T-helper 2 cell treated with Interferon-gamma antibody and Interleukin-4, amounts not matched to agents 100 ng/mL and 5 ng/mL, for 36 hours (primary cell): ENCODE measurements around the gene PIGT. TPM values are rescaled to one million over a fixed set of nuclear protein-coding genes. Genes with fewer than 3 reads are reported as not detected.

Experiments
- intact Hi-C: fragments of 100-400 bp; cut with micrococcal nuclease; formaldehyde crosslinking; loops from one replicate; pipeline ENCODE4 v1.15.1; 2023
- total RNA-seq: library from RNA; stranded (reverse); gene quantifications from 2 replicates; pipeline ENCODE4 v1.2.3, GENCODE V29; 2022

PIGT gene
- total RNA-seq, 1 donor from 2014 or later: 72.5 TPM

DNA sequence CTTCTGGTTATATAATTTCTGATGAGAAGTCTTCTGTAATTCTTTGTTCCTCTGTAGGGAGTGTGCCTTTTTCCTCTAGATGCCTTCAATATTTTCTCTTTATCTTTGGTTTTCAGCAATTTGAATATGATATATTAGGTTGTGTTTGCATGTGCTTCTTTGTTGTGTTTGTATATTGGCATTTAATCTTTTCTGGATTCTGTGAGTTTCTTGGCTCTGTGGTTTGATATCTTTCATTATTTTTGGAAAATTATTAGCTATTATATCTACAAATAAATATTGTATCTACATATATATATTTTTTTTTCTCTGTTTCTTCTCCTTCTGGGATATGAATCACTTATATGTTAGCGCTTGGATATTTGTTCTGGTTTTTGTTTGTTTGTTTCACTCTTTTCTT, 16.9 kb upstream of the PIGT start:
- intact Hi-C loops: no loop called here

GRCh38 chr20:45400346-45401031, 15.5 kb upstream of the PIGT start:
- intact Hi-C loops: no loop called here

DNA sequence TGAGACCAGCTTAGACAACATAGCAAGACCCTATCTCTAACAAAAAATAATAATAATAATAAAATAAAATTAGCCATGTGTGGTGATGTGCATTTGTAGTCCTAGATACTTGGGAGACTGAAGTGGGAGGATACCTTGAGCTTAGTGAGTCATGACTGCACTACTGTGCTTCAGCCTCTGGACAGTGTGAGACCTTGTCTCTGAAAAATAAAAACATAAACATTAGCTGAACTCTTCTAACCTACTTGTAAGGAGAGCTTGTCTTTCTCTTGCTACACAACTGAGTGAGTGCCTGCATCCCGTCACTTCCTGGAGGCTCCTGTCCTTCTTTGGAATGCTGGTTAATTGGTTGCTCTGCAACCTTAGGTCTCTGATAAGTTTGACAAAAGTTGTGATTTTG, 13.0 kb upstream of the PIGT start:
- intact Hi-C loops: no loop called here

DNA sequence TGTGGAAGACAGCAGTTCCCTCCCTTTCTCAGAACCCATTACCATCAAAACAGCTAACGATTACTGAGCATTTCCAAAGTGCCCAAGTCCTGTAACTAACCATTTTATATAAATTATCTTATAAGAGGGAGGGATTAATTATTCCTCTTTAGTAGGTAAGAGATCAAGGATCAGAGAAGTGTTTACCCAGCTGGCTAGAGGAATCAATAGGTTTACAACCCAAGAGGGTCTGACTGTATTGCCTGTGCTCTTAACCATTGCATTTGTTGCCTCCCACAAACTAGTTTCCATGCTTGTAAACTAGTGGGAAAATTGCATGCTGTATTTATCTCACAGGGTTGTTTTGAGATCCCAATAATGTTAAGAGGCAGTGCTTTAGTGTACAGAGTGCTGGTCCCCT, 11.5 kb upstream of the PIGT start:
- intact Hi-C loops: no loop called here

GRCh38 chr20:45405571-45406259, 10.2 kb upstream of the PIGT start:
- intact Hi-C loops: no loop called here

- intact Hi-C loops: loop anchor here (1.0 kb wide), 1 partner anchor 10 kb away; the partner anchor contains the start of gene PIGT
These were observed 9.5 kb upstream of the PIGT start for GRCh38 chr20:45406260-45407066.

DNA sequence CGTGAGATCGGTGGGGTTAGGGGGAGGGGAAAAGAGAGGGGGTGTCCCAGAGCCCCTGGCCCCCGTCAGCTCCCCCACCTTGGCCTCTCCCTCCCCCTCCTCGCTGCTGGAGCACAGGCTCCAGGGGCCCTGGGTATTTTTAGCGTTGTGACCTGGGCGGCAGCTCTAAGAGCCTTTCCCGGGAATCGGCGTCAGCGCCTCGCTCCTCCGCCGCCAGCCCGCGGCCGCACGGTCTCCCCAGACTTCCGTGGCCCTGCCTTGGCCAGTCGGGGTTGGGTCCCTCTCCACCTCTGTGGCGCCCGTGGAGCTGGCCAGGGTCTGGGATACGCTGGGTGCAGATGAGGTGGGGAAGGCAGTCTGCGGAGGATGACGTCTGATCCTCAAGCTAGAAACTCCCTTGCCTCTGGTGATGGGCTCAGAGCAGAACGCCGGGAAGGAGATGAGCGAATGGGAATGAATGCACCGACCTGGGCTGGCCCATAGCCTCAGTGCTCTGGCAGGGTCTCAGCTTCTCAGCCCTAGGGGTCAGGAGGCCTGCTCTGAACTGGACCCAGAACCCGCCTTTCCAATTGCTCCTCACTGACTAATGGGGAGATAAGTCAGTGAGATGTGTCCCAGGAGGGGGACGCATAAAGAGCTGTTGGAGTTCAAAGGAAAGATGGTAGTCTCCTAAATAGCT, 8.7 kb upstream of the PIGT start:
- intact Hi-C loops: loop anchor here (1.0 kb wide), 1 partner anchor 9 kb away; the partner anchor contains the start of gene PIGT

GRCh38 chr20:45407783-45408645, 7.9 kb upstream of the PIGT start, which contains the start of gene DBNDD2:
Gene DBNDD2 (plus strand): TSS chr20:45408289. CDS start chr20:45408468, 179 bp downstream.
- intact Hi-C loops: loop anchor here (1.0 kb wide), 1 partner anchor 8 kb away; the partner anchor contains the start of gene PIGT

DNA sequence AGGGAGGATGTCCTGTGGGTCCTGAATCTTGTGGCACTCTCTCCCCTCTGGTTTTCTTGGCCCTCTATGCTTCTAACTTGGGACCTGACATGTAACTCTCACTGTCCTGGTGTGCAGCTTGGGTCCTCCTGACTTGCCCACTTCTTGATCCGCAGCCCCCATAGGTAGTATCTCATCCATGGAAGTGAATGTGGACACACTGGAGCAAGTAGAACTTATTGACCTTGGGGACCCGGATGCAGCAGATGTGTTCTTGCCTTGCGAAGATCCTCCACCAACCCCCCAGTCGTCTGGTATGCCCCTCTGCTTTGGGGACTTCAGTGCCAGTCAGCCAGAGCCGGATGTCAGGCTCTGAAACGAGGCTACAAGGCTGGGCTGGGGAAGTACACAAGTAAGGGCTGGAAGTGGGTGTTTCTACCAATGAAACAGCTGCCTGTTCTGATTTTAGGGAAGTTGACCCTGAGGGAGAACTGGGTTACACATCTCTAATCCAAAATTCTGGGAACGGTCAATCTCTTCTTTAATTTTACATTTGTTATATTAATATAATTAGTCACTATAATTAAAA, 7.2 kb upstream of the PIGT start:
- intact Hi-C loops: no loop called here

DNA sequence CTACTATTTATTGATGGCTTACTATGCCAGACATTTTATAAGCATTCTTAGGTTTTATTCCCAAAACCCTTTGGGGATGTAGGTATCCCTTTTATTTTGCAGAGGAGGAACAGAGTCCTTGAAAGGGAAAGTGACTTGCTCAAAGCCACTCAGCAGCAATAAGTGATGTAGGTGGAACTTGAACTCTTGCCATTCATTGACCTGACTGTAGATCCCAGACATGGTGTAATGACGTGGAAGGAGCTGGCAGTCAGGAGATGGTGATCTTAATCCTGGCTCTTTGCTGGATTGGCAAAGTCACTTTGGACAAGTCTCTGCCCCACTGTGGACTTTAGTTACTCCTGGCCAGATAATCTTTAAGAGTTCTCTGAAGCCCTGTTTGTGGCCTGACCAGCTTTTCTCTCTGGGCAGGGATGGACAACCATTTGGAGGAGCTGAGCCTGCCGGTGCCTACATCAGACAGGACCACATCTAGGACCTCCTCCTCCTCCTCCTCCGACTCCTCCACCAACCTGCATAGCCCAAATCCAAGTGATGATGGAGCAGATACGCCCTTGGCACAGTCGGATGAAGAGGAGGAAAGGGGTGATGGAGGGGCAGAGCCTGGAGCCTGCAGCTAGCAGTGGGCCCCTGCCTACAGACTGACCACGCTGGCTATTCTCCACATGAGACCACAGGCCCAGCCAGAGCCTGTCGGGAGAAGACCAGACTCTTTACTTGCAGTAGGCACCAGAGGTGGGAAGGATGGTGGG, 6.2 kb upstream of the PIGT start:
- intact Hi-C loops: no loop called here

- intact Hi-C loops: no loop called here
These were observed 5.1 kb upstream of the PIGT start for GRCh38 chr20:45410887-45411286.

GRCh38 chr20:45412653-45413052, 3.3 kb upstream of the PIGT start:
- intact Hi-C loops: no loop called here

DNA sequence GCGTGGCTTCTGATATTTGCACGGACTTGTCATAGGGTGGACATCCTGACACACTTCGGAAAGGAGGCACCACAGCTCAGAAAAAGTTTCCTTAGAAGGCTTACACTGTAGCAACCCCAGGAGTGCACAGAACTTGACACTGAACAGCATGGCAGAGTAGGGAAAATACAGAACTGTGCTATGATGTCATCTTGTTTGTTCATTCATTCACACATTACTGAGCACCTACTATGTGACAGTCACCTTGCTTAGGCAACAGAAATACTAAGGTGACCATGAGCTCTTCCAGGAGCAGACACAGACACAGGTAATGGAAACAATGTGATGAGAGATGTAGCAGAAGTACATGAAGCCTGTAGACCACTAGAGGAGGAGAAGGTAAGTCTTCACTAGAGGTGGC, 2.5 kb upstream of the PIGT start:
- intact Hi-C loops: no loop called here

GRCh38 chr20:45416917-45417316, 976 bp downstream of the PIGT start:
- intact Hi-C loops: loop anchor here (1.0 to 2.0 kb wide), 4 partner anchors 10 to 54 kb away; partner anchors contain the start of gene SYS1

DNA sequence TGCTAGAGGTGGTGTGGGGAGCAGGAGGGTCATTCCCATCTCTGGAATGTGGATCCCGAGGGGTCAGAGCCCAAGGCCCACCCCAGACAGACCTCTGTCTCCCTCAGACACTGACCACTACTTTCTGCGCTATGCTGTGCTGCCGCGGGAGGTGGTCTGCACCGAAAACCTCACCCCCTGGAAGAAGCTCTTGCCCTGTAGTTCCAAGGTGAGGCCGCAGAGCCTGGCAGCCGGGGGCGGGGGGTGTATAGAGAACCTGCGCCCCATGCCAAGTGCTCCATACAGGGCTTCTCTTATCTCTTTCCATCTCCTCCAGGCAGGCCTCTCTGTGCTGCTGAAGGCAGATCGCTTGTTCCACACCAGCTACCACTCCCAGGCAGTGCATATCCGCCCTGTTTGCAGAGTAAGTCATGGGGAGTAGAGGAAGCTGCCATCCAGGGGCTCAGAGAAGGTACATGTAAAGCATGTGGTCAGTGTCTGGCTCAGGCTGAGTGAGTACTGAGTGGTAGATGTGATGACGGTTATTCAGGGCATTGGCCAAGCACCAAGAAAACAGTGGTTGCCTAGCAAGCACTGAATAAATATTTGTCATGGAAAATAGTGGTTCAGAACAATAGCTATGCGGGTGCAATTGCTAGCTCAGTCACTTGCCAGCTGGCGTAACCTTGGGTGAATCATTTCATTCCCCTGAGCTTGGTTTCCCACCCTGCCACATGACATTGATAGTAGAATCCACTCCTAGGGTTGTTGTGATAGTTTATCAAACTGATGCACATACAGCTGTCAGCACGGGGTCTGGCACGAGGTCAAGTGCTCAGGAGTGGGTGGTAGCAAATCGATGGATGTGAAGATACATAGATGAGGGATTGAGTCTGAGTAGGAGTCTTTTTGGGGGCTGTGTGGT, 3.5 kb downstream of the PIGT start:
- intact Hi-C loops: no loop called here

- intact Hi-C loops: no loop called here
These were observed 4.2 kb downstream of the PIGT start for GRCh38 chr20:45420125-45420524.

GRCh38 chr20:45423700-45424099, 7.8 kb downstream of the PIGT start:
- intact Hi-C loops: no loop called here

- intact Hi-C loops: no loop called here
These were observed 9.6 kb downstream of the PIGT start for GRCh38 chr20:45425561-45425960.
